ENCODE results near the gene RALGPS1.

GRCh38 chr9:127186806-127187205, 272.2 kb downstream of the RALGPS1 start:
- no peak for TF ChIP-seq GATA2 (IDR thresholded peaks at IDR 0.05; ENCODE audit: low read depth, low read length)
- no peak for TF ChIP-seq GATA3 (IDR thresholded peaks at IDR 0.05; ENCODE audit: low read depth, low read length)

All from SH-SY5Y (cell line).